ENCODE data around the gene LRP1.
A peak's percentile ranks its signal among the peaks of the same experiment; 100 is the strongest.

Gene LRP1

DNA sequence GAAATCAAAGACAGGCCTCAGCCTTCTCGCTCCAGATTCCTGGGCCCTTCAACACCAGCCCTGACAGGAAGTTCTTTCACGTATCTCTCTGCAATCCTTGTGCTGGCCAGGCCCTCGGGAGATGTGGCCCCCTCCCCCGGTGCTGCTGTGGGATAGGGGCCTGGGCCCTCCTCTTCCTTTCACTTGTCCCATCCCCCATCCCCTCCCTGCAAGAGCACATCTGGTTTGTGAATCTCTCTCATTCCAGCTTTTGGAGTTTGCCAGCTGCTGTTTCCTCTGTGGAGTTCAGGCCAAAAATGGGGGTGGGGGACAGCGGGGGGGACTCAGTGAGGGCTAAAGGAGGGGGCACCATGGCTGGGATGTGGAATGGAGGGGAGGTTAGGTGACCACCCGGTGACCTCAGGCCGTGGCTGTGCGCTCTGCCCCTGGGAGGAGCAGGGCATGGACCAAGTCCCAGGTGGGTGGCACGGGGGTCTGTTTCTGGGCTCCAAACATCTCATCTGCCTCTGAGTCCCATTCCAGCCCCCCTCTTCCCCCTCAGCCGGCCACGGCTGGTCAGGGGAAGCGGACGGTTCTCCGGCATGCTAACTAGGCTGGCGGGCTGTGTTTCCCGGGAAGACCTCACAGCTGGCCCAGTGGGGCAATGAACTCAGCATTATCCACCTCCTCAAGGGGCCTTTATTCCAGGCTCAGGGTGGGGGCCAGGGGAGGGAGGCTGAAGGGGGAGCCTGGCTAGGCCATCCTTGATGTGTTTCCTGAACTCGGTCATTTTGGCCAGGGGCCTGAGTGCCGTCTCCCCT, 7.4 kb downstream of the LRP1 start:
- no peak for DNase-seq (ENCODE audit: low read depth)

- DNase-seq (ENCODE audit: low read depth): no peak
These were observed 10.4 kb downstream of the LRP1 start for GRCh38 chr12:57138526-57139272.

GRCh38 chr12:57139796-57140649, 11.7 kb downstream of the LRP1 start:
- DNase-seq (ENCODE audit: low read depth): no peak

DNA sequence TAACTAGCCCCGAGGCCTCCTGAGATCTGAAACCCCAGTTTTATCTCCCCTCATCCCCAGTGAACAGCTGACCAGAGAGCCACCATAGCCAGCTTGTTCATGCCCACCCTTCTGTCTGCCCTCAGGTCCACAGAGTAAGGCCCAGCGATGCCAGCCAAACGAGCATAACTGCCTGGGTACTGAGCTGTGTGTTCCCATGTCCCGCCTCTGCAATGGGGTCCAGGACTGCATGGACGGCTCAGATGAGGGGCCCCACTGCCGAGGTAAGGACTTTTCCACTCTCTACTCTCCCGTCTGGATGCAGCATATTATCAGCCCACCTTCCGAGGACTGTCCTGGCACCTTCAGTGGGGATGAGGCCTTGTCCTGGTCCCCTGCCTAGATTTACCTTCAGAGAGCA, 13.0 kb downstream of the LRP1 start:
- no peak for DNase-seq (ENCODE audit: low read depth)

DNA sequence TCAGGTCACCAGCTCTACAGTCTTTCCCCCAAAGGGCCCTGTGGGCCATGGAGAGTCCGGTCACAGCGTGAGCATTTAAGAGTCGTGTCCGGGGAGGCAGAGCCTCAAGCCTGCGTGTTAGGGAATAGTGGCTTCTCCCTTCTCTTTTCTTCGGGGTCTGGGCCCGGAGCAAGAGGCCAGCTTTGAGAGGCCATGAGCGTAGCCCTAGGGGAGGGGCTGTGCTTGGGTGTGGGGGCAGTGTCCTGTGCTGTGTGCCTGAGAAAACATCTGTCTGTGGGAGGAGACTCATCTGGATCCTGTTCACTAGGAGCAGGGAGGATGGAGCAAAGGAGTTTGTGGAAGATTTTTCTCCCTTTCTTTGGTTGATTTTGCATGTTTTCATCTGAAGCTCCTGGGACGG, 13.8 kb downstream of the LRP1 start:
- no peak for DNase-seq (ENCODE audit: low read depth)

- DNase-seq (ENCODE audit: low read depth): no peak
These were observed 14.4 kb downstream of the LRP1 start for GRCh38 chr12:57142727-57143126.

DNA sequence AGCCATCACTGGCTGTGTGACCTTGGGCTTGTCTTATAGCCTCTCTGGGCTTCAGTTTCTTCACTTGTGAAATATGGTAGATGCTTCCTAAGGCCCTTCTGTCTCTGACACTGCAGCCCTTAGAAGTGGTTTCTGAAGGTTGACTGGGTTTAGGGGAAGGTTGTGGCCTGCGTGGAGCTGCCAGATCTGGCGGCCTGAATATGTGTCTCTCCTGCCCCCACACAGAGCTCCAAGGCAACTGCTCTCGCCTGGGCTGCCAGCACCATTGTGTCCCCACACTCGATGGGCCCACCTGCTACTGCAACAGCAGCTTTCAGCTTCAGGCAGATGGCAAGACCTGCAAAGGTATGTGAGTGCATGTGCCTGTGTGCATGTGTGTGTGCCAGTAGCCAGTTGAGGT, 15.2 kb downstream of the LRP1 start:
- no peak for DNase-seq (ENCODE audit: low read depth)

- no peak for DNase-seq (ENCODE audit: low read depth)
These were observed 17.3 kb downstream of the LRP1 start for GRCh38 chr12:57145460-57146059.

DNA sequence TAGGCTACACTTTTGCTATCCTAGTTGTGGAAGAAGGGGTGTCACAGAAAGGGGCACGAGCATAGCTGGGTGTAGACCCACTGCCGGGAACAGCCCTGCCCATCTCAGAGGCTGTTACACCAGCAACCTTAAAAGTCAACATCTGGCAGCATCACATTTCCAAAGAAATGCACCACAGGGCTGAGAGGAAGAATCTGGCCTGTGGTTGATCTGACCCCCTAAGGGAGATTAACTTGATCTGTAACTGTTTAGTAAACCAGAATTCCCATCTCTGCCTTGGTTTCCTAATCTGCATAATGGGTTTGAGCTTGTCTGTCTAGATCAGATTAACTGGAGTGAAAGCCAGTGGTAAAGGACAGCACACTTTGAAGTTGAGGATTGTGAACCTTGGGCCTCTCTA, 17.8 kb downstream of the LRP1 start:
- DNase-seq (ENCODE audit: low read depth): no peak

GRCh38 chr12:57146961-57147944, 19.0 kb downstream of the LRP1 start, which contains the start of gene LRP1-AS:
Gene LRP1-AS, minus strand, starts transcription at chr12:57147619.
- DNase-seq (ENCODE audit: low read depth): no peak

DNA sequence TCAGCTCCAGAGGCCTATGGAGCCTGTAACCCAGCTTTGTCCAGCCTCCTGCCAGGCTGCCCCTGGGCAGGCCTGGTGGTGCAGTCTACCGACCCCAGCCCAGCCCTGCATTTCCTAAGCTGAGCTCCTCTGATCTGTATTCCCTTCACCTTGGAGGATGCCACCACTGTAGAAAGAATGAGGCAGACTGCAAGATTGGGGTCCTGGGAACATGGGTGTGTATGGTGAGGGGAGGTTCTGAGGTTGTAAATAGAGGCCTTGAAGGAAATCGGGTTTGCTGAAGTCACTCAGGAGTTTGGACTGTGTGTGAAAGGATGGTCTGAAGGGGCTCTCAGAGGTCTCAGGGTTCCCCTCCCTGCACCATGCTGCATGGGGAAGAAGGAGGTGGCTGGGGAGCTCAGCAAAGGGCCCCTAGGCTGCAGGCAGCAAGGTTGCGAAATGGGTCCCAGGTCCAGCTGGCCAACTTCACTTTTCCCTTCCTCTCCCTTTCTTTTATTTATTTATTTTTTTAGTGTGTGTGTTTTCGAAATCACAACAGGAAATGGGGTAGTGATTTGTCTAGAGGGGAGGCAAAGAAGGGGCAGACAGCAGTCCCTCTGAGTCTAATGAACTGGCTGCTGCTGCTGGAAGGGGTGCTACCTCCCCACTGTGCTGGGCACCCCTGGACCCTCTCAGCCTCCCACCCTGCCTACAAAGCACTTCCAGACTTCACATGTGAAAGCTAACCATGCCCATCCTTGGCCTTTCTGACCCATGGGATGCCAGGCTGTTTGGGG, 20.4 kb downstream of the LRP1 start:
- no peak for DNase-seq (ENCODE audit: low read depth)

- DNase-seq (ENCODE audit: low read depth): peak; percentile 67
These were observed 21.1 kb downstream of the LRP1 start for GRCh38 chr12:57149245-57149900.

GRCh38 chr12:57150400-57151000, 22.2 kb downstream of the LRP1 start:
- DNase-seq (ENCODE audit: low read depth): no peak

GRCh38 chr12:57151741-57152630, 23.7 kb downstream of the LRP1 start:
- DNase-seq (ENCODE audit: low read depth): peak; percentile 72

DNA sequence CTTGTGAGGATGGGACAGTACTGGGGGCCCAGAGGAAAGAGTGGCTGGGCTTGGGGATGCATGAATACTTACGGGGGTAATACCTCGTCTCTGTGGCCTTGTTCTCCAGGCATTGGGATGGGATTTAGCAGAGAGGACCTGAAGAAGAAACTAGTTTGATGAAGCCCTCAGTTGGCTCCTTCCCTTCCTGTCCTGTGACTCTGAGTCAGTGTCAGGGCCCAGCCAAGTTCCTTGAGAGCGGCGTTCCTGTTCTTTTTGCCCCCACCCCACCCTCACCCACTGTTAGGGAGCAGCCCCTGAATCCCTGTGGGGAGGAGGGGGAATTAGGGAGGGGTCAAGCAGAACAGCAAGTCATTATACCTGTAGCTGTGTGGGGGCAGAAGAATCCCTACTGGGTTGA, 24.4 kb downstream of the LRP1 start:
- DNase-seq (ENCODE audit: low read depth): no peak

DNA sequence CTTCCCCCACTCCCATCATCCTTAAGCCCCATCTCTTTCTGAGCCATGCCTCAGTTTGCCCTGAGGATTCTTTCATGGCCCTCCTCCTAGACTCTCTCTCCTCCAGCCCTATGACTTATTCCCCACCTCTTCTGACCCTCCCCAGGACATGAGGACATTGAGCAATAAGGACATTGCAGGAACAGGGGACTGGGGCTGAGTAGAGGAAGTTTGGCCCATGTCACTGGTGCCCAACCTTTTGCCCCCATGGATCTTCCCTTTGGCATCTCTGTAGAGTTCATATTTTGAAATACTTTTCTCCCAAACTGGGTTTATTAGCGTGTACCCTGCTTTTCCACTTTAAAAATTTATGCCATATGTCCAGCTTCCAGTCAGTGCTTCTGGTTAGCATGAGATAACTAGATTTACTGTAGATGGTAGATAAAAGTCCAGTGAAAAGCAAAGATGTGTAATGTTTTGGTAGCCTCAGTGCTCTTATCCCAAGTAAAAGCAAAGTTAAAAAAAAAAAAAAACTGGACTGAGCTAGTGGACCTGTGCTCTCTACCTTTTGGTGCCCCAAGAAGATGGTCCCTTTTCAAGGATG, 25.2 kb downstream of the LRP1 start:
- no peak for DNase-seq (ENCODE audit: low read depth)

GRCh38 chr12:57154076-57154475, 25.8 kb downstream of the LRP1 start:
- no peak for DNase-seq (ENCODE audit: low read depth)

All from GM04504 (cell line).